GM19240 (cell line): Measurements from ENCODE around the gene GULP1.
"Not testable (repeated sequence)": the region's sequence is repeated elsewhere in the genome, so short reads cannot be mapped to it uniquely, and the experiment has no call there.

ENCODE experiments used
- DNase-seq: peaks from one replicate; pipeline ENCODE4 v3.0.0; 2011; ENCODE audit warnings: low spot score; ENCODE audit not compliant: insufficient read length

Gene GULP1

DNA sequence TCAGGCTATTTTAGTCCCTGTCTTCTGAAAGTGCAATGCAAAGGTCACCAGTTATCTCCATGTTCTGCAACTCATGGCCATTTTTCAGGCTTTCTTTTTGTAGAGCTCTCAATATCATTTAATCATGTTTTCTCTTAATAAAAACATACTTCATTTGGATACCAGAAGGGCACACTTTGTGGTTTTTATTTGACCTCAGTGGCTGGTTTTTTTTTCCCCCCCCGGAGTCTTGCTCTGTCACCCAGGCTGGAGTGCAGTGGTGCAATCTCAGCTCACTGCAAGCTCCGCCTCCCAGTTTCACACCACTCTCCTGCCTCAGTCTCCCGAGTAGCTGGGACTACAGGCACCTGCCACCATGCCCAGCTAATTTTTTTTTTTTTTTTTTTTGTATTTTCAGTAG, 174.4 kb downstream of the GULP1 start:
- DNase-seq: not testable (repeated sequence)

DNA sequence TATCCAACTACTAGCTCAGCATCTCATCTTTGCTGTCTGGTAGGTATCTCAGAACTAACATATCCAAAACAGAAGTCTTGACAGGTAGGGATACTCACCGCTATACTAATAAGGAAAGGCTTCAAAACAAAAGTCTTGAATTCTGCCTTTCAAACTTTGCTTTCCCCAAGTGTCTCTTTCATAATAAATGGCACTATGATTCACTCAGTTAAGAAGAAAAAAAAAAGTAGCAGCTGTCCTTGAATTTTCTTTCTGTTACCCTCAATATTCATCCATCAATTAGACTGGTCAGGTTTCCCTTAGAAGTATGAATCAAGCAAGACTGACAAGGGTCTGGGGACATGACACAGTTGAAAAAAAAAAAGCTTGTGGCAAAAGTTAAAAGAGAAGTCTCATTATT, 175.1 kb downstream of the GULP1 start:
- DNase-seq: no peak

GRCh38 chr2:188471166-188471565, 179.5 kb downstream of the GULP1 start:
- no peak for DNase-seq

DNA sequence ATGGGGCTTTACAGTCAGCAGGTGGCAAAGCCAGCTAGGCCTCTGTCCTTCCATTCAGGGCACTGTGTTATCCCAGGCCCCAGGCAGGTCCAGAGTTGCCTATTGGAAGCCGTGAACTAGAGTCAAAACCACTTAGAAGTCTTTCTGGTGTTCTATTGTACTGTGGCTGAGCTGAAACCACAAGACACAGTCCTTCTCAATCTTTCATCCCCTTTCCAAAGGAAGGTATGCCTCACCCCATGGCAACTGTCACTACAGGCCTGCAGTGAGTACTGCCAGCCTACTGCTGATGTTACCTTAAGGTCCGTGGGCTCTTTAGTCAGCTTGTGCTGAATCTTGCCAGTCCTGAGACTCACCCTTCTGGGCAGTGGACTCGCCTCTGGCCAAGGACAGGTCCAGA, 181.6 kb downstream of the GULP1 start:
- DNase-seq: no peak

GRCh38 chr2:188474316-188474715, 182.6 kb downstream of the GULP1 start:
- no peak for DNase-seq

GRCh38 chr2:188475945-188476344, 184.3 kb downstream of the GULP1 start:
- no peak for DNase-seq

DNA sequence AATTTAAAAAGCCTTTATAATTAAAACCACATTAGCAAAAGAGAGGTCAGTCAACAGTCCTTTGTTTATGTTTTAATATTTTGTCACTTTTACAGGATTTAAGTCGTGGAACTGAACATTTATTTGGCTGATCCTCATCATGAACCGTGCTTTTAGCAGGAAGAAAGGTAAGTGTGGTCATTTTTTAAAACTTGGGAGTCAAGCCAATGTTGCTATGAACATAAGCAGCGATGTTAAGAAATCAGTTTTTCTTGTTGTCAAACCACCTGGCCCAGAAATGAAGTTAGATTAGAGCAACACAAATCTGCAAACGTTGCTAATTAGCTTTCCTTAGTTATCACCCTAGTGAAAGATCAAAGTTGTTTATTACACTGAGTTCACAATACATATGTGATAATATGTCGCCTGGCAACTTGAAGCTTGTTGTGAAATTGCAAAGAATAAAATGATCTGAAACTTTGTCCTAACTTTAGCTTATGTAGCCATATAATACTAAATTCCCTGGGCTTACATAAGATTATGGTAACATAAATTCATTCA, 186.0 kb downstream of the GULP1 start:
- no peak for DNase-seq

GRCh38 chr2:188478724-188479123, 187.1 kb downstream of the GULP1 start:
- DNase-seq: no peak

DNA sequence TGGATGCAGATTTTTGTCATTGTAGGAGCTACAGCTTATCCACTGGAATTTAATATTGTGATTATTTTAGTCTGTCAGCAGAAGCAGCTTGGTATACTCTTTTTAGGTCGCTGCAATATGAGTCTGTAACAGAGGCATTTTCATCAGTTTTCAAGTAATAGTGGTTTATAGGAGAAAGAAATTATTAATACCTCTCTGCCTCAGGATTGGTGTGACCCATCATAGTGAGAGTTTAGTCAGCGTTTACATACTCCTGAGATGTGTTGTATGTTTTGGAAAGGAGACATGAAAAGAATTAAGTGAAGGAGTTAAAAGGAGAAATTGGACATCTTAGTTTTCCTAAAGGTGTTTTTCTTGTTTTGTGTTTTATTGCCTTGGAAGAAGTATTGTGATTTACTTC, 189.8 kb downstream of the GULP1 start:
- no peak for DNase-seq

- DNase-seq: no peak
These were observed 193.8 kb downstream of the GULP1 start for GRCh38 chr2:188485496-188485895.

- DNase-seq: no peak
These were observed 201.1 kb downstream of the GULP1 start for GRCh38 chr2:188492751-188493150.

DNA sequence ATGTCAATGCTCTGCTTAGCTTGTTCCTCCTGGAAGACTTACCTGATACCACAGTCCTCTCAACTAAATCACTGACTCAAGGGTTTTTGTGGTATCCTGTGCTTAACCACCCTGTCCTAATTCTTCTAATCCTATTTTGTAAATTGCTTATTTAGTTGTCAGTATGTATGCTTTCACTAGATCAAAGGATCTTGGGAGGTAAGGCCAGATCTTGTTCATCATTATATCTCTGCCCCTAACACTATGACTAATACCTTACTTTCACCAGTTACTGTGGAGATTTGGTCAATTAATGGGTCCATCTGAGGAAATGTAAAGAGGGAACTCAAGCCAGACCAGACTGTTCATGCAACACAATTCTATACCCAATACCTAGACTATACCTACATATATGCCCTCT, 203.2 kb downstream of the GULP1 start:
- DNase-seq: no peak

GRCh38 chr2:188495969-188496431, 204.3 kb downstream of the GULP1 start:
- no peak for DNase-seq

- DNase-seq: no peak
These were observed 206.1 kb downstream of the GULP1 start for GRCh38 chr2:188497726-188498125.

- DNase-seq: no peak
These were observed 212.3 kb downstream of the GULP1 start for GRCh38 chr2:188503975-188504374.

- no peak for DNase-seq
These were observed 215.2 kb downstream of the GULP1 start for GRCh38 chr2:188506843-188507242.

DNA sequence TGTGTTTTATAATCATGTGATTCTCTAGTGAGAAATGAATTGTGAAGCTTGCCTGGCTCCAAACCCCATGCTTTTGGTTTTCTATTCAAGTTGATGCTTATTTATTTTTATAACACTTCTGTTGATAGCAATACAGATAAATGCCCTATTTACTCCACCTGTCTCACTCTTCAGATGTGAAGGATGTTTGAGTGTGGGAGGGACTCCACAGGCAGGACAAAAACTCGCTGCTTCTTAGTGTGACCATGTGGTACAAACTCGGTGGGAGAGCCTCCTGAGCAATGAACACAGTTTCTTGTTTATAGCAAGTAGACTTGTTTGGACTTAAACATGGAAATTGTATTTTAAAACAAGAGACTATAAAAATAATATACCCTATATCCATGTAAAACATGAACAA, 219.7 kb downstream of the GULP1 start:
- no peak for DNase-seq

DNA sequence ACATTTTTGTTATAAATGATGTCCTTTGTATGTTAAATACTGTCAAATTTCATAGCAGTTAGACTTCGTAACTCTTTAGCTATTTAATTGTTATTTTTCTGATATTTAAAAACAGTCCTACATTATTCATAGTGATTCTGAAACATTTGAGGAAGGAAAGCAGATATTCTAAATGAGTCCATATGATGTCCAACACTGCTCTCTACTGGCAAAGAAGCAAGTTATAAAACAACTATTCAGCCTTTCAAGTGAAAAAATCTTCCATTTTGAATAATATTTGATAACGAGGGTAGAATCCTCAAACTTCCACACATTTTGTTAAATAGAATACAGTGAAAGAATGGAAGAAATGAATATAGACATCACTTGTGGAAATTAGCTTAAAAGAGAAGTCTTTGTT, 220.8 kb downstream of the GULP1 start:
- no peak for DNase-seq

DNA sequence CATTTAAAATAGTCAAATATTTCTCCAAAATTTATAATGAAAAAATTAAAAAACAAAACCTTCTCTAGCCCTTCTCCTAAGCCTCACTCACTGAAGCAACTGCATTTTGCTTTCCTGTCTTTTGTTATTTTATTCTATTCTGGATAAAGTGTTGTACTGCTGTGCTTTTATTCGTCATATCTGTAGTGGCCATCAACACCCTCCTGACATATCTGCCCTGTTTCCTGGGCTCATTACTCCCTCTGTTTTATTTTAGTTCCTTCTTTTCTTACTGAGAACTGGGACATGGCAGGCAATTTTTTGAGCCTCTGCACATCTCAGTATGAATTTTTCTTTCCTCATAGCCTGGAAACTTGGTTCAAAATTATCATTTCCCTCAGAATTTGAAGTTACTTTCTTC, 224.2 kb downstream of the GULP1 start:
- no peak for DNase-seq

DNA sequence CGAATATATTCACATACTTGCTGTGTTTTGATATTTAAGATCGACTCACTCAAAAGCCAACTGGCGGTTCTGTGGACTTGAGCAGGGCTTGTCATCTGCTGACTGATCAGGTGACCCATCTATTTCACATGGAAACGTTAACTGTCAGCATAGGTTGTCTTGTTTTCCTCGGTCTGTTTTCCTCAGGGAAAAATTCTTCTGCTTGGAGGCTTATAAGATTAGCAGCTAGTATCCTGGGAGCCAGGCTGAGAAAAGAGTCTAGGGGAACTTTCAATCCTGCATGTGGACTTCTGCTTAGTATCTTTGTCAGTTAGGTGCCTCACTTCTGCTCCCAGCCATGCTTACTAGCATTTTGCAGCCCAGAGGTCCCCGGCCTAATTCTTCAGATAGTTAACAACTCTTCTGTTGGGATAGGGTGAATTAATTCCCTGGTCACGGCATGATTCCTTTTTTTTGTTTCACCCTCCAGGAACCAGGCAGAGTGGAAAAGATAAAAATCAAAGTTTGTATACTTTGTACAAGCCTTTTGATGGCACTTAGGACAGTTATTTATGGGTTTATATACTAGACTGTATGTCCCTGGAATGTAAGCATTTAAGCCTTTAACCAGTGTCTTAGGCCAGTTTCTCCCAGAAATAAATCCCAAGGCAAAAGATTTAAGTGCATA, 226.0 kb downstream of the GULP1 start:
- DNase-seq: no peak

DNA sequence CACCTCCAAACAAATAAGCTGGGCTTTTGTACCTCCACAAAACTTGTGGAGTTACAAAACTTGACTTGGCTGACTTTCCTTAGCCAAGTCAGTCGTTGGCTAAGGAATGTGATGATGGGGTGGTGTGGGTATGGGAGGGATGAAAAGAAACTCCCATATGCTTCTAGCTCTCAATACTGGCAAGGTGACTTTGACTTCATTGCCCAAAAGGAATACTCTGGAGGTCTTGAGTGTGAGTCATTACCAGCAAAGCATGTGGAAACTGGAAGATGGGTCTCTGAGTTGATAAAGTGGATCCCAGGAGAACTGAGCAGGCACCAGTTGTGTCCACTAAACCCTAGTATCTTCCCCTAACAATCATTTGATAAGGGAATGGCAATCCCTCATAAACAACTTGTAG, 226.7 kb downstream of the GULP1 start:
- DNase-seq: no peak

- no peak for DNase-seq
These were observed 227.5 kb downstream of the GULP1 start for GRCh38 chr2:188519136-188519535.

- no peak for DNase-seq
These were observed 230.8 kb downstream of the GULP1 start for GRCh38 chr2:188522517-188522916.

GRCh38 chr2:188523919-188524318, 232.2 kb downstream of the GULP1 start:
- no peak for DNase-seq
